ENCODE data around the gene SORCS2.

DNA sequence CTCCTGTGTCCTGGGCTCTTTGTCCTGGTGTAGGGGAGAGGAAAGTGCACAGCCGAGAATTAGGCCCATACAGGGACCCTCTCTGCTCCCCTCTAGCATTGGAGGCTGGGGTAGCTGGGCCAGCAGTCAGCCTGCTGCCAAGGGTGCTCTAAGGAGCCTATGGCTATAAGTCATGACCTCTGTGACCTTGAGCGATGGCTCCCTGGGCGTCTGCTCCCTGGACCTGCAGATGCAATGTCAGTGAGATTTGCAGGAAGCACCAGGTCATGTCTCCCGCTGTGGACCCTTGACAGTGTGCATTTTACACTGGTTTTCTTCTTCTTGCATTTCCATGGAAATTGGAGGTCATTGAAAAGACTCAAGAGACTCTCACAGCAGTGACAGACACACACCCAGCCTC is 476.5 kb downstream of the SORCS2 start:
- TF ChIP-seq CTCF (IDR thresholded peaks at IDR 0.05; ENCODE audit: low read depth, low read length, poor library complexity, severe bottlenecking) = no peak
- TF ChIP-seq EZH2phosphoT487 (IDR thresholded peaks at IDR 0.05; ENCODE audit: borderline replicate concordance, low read length) = no peak

Measured in DOHH2 (cell line).